Measurements from ENCODE around the gene TBC1D17.

DNA sequence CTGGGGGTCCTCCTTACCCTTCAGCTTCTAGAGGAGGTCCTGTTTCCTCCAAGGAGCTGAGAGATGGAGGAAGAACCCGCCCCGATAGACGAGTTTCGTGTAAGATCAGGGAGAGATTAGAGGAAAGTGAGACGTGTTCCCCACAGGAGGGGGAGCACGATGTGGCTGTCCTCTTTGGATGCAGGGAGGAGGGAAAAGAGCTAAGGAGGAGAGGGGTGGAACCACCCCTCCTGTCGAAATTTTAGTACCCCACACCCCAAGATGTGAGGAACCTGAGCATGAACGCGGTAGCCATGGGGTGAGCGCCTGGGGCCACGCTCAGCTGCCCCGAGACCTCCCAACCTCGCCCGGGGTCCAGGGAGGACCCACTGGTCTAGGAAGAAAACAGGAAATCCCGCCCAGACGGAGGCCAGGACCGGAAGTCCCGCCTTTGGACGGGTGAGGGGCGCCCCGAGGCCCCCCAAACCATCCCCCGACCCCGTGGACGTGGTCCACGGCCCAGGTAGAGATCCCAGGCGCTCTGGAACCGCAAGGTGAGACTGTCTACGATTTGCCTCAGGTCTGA lies 1.6 kb upstream of the TBC1D17 start:
- TF ChIP-seq, protein P1, sequence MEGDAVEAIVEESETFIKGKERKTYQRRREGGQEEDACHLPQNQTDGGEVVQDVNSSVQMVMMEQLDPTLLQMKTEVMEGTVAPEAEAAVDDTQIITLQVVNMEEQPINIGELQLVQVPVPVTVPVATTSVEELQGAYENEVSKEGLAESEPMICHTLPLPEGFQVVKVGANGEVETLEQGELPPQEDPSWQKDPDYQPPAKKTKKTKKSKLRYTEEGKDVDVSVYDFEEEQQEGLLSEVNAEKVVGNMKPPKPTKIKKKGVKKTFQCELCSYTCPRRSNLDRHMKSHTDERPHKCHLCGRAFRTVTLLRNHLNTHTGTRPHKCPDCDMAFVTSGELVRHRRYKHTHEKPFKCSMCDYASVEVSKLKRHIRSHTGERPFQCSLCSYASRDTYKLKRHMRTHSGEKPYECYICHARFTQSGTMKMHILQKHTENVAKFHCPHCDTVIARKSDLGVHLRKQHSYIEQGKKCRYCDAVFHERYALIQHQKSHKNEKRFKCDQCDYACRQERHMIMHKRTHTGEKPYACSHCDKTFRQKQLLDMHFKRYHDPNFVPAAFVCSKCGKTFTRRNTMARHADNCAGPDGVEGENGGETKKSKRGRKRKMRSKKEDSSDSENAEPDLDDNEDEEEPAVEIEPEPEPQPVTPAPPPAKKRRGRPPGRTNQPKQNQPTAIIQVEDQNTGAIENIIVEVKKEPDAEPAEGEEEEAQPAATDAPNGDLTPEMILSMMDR (IDR thresholded peaks at IDR 0.05; ENCODE audit: low read depth, low read length) = no peak
- TF ChIP-seq EZH2phosphoT487 (IDR thresholded peaks at IDR 0.05; ENCODE audit: low read depth) = no peak
